ENCODE measurements around the gene COL21A1. TPM values are rescaled to one million over a fixed set of nuclear protein-coding genes. Genes with fewer than 3 reads are reported as not detected.

Gene COL21A1
- total RNA-seq, 2 experiments from 2014 or later: not detected

- no peaks in the 10 kb centered on the region for H3K4me1 Mint-ChIP-seq
- ChIA-PET POLR2A (no interaction called here), CTCF (no interaction called here)
- H3K36me3 Mint-ChIP-seq (ENCODE audit: low read depth): no peaks in the 10 kb centered on the region
- peaks cover 4% of the 10 kb centered on the region for H3K9me3 Mint-ChIP-seq
- no peak overlapping the region for H3K4me3 Mint-ChIP-seq
- H3K27me3 Mint-ChIP-seq: no peaks in the 10 kb centered on the region
- no peak overlapping the region for H3K27ac Mint-ChIP-seq
- no peak for DNase-seq
Measured at GRCh38 chr6:56096946-56097621, 150.3 kb downstream of the COL21A1 start.

GRCh38 chr6:56096541-56096940, 150.8 kb downstream of the COL21A1 start:
- H3K27ac Mint-ChIP-seq: no peak overlapping the region
- CTCF ChIA-PET: no interaction called here
- no peak overlapping the region for H3K4me3 Mint-ChIP-seq
- no peaks in the 10 kb centered on the region for H3K4me1 Mint-ChIP-seq
- H3K9me3 Mint-ChIP-seq: peaks cover 4% of the 10 kb centered on the region
- POLR2A ChIA-PET: no interaction called here
- H3K27me3 Mint-ChIP-seq: no peaks in the 10 kb centered on the region
- no peaks in the 10 kb centered on the region for H3K36me3 Mint-ChIP-seq (ENCODE audit: low read depth)
- DNase-seq: no peak

GRCh38 chr6:56093776-56094175, 153.6 kb downstream of the COL21A1 start:
- H3K4me3 Mint-ChIP-seq: no peak overlapping the region
- no peak for DNase-seq
- no peaks in the 10 kb centered on the region for H3K36me3 Mint-ChIP-seq (ENCODE audit: low read depth)
- ChIA-PET CTCF (no interaction called here), POLR2A (no interaction called here)
- H3K27ac Mint-ChIP-seq: no peak overlapping the region
- peaks cover 2% of the 10 kb centered on the region for H3K9me3 Mint-ChIP-seq
- no peaks in the 10 kb centered on the region for H3K27me3 Mint-ChIP-seq
- H3K4me1 Mint-ChIP-seq: no peaks in the 10 kb centered on the region

- Mint-ChIP-seq H3K9me3 (peaks cover 4% of the 10 kb centered on the region), H3K36me3 (ENCODE audit: low read depth) (no peaks in the 10 kb centered on the region), H3K4me3 (no peak overlapping the region), H3K27ac (no peak overlapping the region), H3K4me1 (no peaks in the 10 kb centered on the region), H3K27me3 (no peaks in the 10 kb centered on the region)
- ChIA-PET POLR2A (no interaction called here), CTCF (no interaction called here)
- no peak for DNase-seq
Measured at GRCh38 chr6:56091159-56091869, 156.1 kb downstream of the COL21A1 start.

GRCh38 chr6:56088641-56089040, 158.7 kb downstream of the COL21A1 start:
- Mint-ChIP-seq H3K9me3 (peaks cover 4% of the 10 kb centered on the region), H3K4me3 (no peak overlapping the region), H3K4me1 (no peaks in the 10 kb centered on the region), H3K27ac (no peak overlapping the region), H3K27me3 (no peaks in the 10 kb centered on the region), H3K36me3 (ENCODE audit: low read depth) (no peaks in the 10 kb centered on the region)
- CTCF ChIA-PET: no interaction called here
- no peak for DNase-seq
- POLR2A ChIA-PET: no interaction called here

- no peaks in the 10 kb centered on the region for H3K36me3 Mint-ChIP-seq (ENCODE audit: low read depth)
- POLR2A ChIA-PET: no interaction called here
- H3K4me1 Mint-ChIP-seq: no peaks in the 10 kb centered on the region
- CTCF ChIA-PET: no interaction called here
- no peak for DNase-seq
- peaks cover 2% of the 10 kb centered on the region for H3K9me3 Mint-ChIP-seq
- no peak overlapping the region for H3K4me3 Mint-ChIP-seq
- no peaks in the 10 kb centered on the region for H3K27me3 Mint-ChIP-seq
- no peak overlapping the region for H3K27ac Mint-ChIP-seq
Measured at GRCh38 chr6:56087421-56087820, 160.0 kb downstream of the COL21A1 start.

- POLR2A ChIA-PET: no interaction called here
- DNase-seq: no peak
- CTCF ChIA-PET: no interaction called here
- no peak overlapping the region for H3K4me3 Mint-ChIP-seq
- H3K27ac Mint-ChIP-seq: no peak overlapping the region
- H3K9me3 Mint-ChIP-seq: no peaks in the 10 kb centered on the region
- no peaks in the 10 kb centered on the region for H3K27me3 Mint-ChIP-seq
- H3K36me3 Mint-ChIP-seq (ENCODE audit: low read depth): no peaks in the 10 kb centered on the region
- no peaks in the 10 kb centered on the region for H3K4me1 Mint-ChIP-seq
Measured at GRCh38 chr6:56079751-56080540, 167.4 kb downstream of the COL21A1 start.

GRCh38 chr6:56076033-56076432, 171.3 kb downstream of the COL21A1 start:
- H3K27ac Mint-ChIP-seq: no peak overlapping the region
- POLR2A ChIA-PET: no interaction called here

GRCh38 chr6:56073761-56074160, 173.6 kb downstream of the COL21A1 start:
- no peaks in the 10 kb centered on the region for H3K36me3 Mint-ChIP-seq (ENCODE audit: low read depth)
- no peak for DNase-seq
- H3K4me1 Mint-ChIP-seq: no peaks in the 10 kb centered on the region
- H3K27ac Mint-ChIP-seq: no peak overlapping the region
- ChIA-PET CTCF (no interaction called here), POLR2A (no interaction called here)
- no peak overlapping the region for H3K4me3 Mint-ChIP-seq
- no peaks in the 10 kb centered on the region for H3K27me3 Mint-ChIP-seq
- peaks cover 3% of the 10 kb centered on the region for H3K9me3 Mint-ChIP-seq

More at GRCh38 chr6:56076033-56076432, 171.3 kb downstream of the COL21A1 start:
- Mint-ChIP-seq H3K27me3 (no peaks in the 10 kb centered on the region), H3K4me1 (no peaks in the 10 kb centered on the region), H3K9me3 (peaks cover 3% of the 10 kb centered on the region), H3K36me3 (ENCODE audit: low read depth) (no peaks in the 10 kb centered on the region), H3K4me3 (no peak overlapping the region)
- CTCF ChIA-PET: no interaction called here
- no peak for DNase-seq

GRCh38 chr6:56073315-56073714, 174.1 kb downstream of the COL21A1 start:
- H3K27me3 Mint-ChIP-seq: no peaks in the 10 kb centered on the region
- DNase-seq: no peak
- no peak overlapping the region for H3K27ac Mint-ChIP-seq
- peaks cover 3% of the 10 kb centered on the region for H3K9me3 Mint-ChIP-seq
- H3K4me3 Mint-ChIP-seq: no peak overlapping the region
- POLR2A ChIA-PET: no interaction called here
- H3K36me3 Mint-ChIP-seq (ENCODE audit: low read depth): no peaks in the 10 kb centered on the region
- no peaks in the 10 kb centered on the region for H3K4me1 Mint-ChIP-seq
- CTCF ChIA-PET: no interaction called here

- peaks cover 3% of the 10 kb centered on the region for H3K9me3 Mint-ChIP-seq
- H3K27ac Mint-ChIP-seq: no peak overlapping the region
- H3K36me3 Mint-ChIP-seq (ENCODE audit: low read depth): no peaks in the 10 kb centered on the region
- ChIA-PET POLR2A (no interaction called here), CTCF (no interaction called here)
- H3K4me3 Mint-ChIP-seq: no peak overlapping the region
- no peaks in the 10 kb centered on the region for H3K4me1 Mint-ChIP-seq
- no peaks in the 10 kb centered on the region for H3K27me3 Mint-ChIP-seq
- no peak for DNase-seq
Measured at GRCh38 chr6:56072856-56073255, 174.5 kb downstream of the COL21A1 start.

GRCh38 chr6:56065408-56065807, 182.0 kb downstream of the COL21A1 start:
- POLR2A ChIA-PET: no interaction called here
- H3K4me3 Mint-ChIP-seq: no peak overlapping the region
- no peak for DNase-seq
- no peaks in the 10 kb centered on the region for H3K36me3 Mint-ChIP-seq (ENCODE audit: low read depth)
- H3K27me3 Mint-ChIP-seq: no peaks in the 10 kb centered on the region
- no peaks in the 10 kb centered on the region for H3K4me1 Mint-ChIP-seq
- H3K27ac Mint-ChIP-seq: no peak overlapping the region
- CTCF ChIA-PET: no interaction called here
- peaks cover 2% of the 10 kb centered on the region for H3K9me3 Mint-ChIP-seq

- ChIA-PET CTCF (no interaction called here), POLR2A (no interaction called here)
- Mint-ChIP-seq H3K4me1 (no peaks in the 10 kb centered on the region), H3K27me3 (no peaks in the 10 kb centered on the region), H3K36me3 (ENCODE audit: low read depth) (no peaks in the 10 kb centered on the region), H3K4me3 (no peak overlapping the region), H3K9me3 (peaks cover 2% of the 10 kb centered on the region), H3K27ac (no peak overlapping the region)
- DNase-seq: no peak
Measured at GRCh38 chr6:56062836-56063235, 184.5 kb downstream of the COL21A1 start.

GRCh38 chr6:56058636-56059035, 188.7 kb downstream of the COL21A1 start:
- Mint-ChIP-seq H3K27me3 (no peaks in the 10 kb centered on the region), H3K4me3 (no peak overlapping the region), H3K36me3 (ENCODE audit: low read depth) (no peaks in the 10 kb centered on the region), H3K9me3 (peaks cover 2% of the 10 kb centered on the region), H3K4me1 (no peaks in the 10 kb centered on the region), H3K27ac (no peak overlapping the region)
- no peak for DNase-seq
- ChIA-PET CTCF (no interaction called here), POLR2A (no interaction called here)
